Panc1 (cell line): ENCODE measurements around the gene CYSLTR1. TPM values are rescaled to one million over a fixed set of nuclear protein-coding genes. Genes with fewer than 3 reads are reported as not detected.

ENCODE experiments used
- ATAC-seq: fragments of 200-7000 bp; cut with Tn5 transposase; 2 replicates; pipeline ENCODE4 v1.9.1; 2020; ENCODE audit warnings: mild to moderate bottlenecking, moderate library complexity
- BruUV-seq: library from RNA; stranded (reverse); fragments of 400-500 nt; replicated peaks from 2 replicates; lab custom pipeline; 2021; lab: Mats Ljungman, UMichigan
- CTCF ChIA-PET: fragments of 300-600 bp; sonication (Branson Sonifier 250); formaldehyde crosslinking; loops from one replicate; lab custom pipeline; 2022; ENCODE audit warnings: antibody characterized with exemption; lab: Charles Lee
- POLR2A ChIA-PET: fragments of 300-600 bp; sonication (Branson Sonifier 250); formaldehyde crosslinking; loops from one replicate; lab custom pipeline; 2022; ENCODE audit warnings: antibody characterized with exemption; lab: Charles Lee
- DNase-seq: peaks from one replicate; pipeline ENCODE4 v3.0.0-alpha.2; 2010; ENCODE audit warnings: low read depth, low spot score
- H3K27ac ChIP-seq: 2 replicates; pipeline ENCODE4 v1.5.1; 2011; ENCODE audit warnings: mild to moderate bottlenecking, low read length, inconsistent platforms
- H3K27me3 ChIP-seq: fragments of 200-500 bp; sonication (Bioruptor generic); 2 replicates; pipeline ENCODE4 v1.6.0; 2014; ENCODE audit warnings: low read length, inconsistent platforms; ENCODE audit not compliant: control insufficient read depth, insufficient read depth
- H3K36me3 ChIP-seq: fragments of 200-500 bp; sonication (Bioruptor generic); 2 replicates; pipeline ENCODE4 v1.5.1; 2014; ENCODE audit warnings: inconsistent platforms, mild to moderate bottlenecking, low read length, moderate library complexity; ENCODE audit not compliant: control insufficient read depth, insufficient read depth
- H3K4me1 ChIP-seq: 2 replicates; pipeline ENCODE4 v1.5.1; 2011; ENCODE audit warnings: inconsistent platforms, mild to moderate bottlenecking, low read length, moderate library complexity; ENCODE audit not compliant: control insufficient read depth, insufficient read depth
- H3K4me3 ChIP-seq, 2 experiments: 2 replicates each; pipeline ENCODE4 v1.5.1; 2011 to 2012; ENCODE audit warnings: low read depth in 2 of 2, low read length in 2 of 2, mild to moderate bottlenecking in 2 of 2, inconsistent platforms in 1 of 2, moderate library complexity in 1 of 2
- H3K9me3 ChIP-seq: fragments of 200-500 bp; sonication (Bioruptor generic); 2 replicates; pipeline ENCODE4 v1.5.1; 2014; ENCODE audit warnings: low read depth, mild to moderate bottlenecking, inconsistent platforms, low read length, moderate library complexity; ENCODE audit not compliant: control insufficient read depth, insufficient read depth
- CTCF ChIP-seq: fragments of 450-650 bp; IDR thresholded peaks from 2 replicates; pipeline ENCODE4 v1.5.1; 2017; ENCODE audit warnings: mild to moderate bottlenecking
- POLR2AphosphoS5 ChIP-seq: IDR thresholded peaks from 2 replicates; pipeline ENCODE4 v1.6.1; 2012; ENCODE audit warnings: mild to moderate bottlenecking, low read depth, low read length, moderate library complexity
- SIN3A ChIP-seq: IDR thresholded peaks from 2 replicates; pipeline ENCODE4 v1.6.1; 2012; ENCODE audit warnings: low read depth, mild to moderate bottlenecking, low read length, moderate library complexity, borderline replicate concordance; ENCODE audit not compliant: insufficient read depth
- TCF7L2 ChIP-seq: IDR thresholded peaks from 2 replicates; pipeline ENCODE4 v1.6.1; 2011; ENCODE audit warnings: mild to moderate bottlenecking, low read depth, low read length, inconsistent platforms
- in situ Hi-C: cut with HindIII; loops from 2 replicates; pipeline ENCODE4 v1.10.0; 2016; ENCODE audit warnings: low sequenced_read_pairs, low pct_unique_long_range_greater_than_20kb
- intact Hi-C: fragments of 100-400 bp; cut with micrococcal nuclease; formaldehyde crosslinking; loops from one replicate; pipeline ENCODE4 v1.10.0; 2022; ENCODE audit not compliant: unreplicated experiment
- total RNA-seq: library from RNA; stranded (reverse); gene quantifications from one replicate; pipeline ENCODE4 v1.2.1, GENCODE V29; 2021; ENCODE audit not compliant: unreplicated experiment
- TF ChIP-seq, protein P1 (sequence below), 2 experiments: IDR thresholded peaks; 2 replicates each; pipeline ENCODE4 v1.6.1; 2011 to 2012; ENCODE audit warnings: low read depth in 2 of 2, control low read depth in 1 of 2, low read length in 1 of 2, mild to moderate bottlenecking in 1 of 2, moderate library complexity in 1 of 2; ENCODE audit not compliant: insufficient read depth in 1 of 2

The CYSLTR1 gene
- total RNA-seq, 1 experiment from 2014 or later, result not detected

GRCh38 chrX:78330068-78330467 lies 2.7 kb upstream of the CYSLTR1 start:
- CTCF ChIA-PET, result no interaction called here
- in situ Hi-C loops (no loop called here), intact Hi-C loops (no loop called here)
- Histone ChIP-seq H3K36me3 (no peaks in the 10 kb centered on the region), H3K9me3 (no peaks in the 10 kb centered on the region), H3K27ac (no peak overlapping the region), H3K4me3 (no peak overlapping the region), H3K27me3 (no peaks in the 10 kb centered on the region), H3K4me1 (no peaks in the 10 kb centered on the region)
- no peak for ATAC-seq
- no TSS peak for BruUV-seq
- no peak for DNase-seq
- POLR2A ChIA-PET, result no interaction called here
- TF ChIP-seq TCF7L2, result no peak
- no peak for TF ChIP-seq POLR2AphosphoS5
- TF ChIP-seq CTCF, result no peak
- no peak for TF ChIP-seq SIN3A
- TF ChIP-seq, protein P1, sequence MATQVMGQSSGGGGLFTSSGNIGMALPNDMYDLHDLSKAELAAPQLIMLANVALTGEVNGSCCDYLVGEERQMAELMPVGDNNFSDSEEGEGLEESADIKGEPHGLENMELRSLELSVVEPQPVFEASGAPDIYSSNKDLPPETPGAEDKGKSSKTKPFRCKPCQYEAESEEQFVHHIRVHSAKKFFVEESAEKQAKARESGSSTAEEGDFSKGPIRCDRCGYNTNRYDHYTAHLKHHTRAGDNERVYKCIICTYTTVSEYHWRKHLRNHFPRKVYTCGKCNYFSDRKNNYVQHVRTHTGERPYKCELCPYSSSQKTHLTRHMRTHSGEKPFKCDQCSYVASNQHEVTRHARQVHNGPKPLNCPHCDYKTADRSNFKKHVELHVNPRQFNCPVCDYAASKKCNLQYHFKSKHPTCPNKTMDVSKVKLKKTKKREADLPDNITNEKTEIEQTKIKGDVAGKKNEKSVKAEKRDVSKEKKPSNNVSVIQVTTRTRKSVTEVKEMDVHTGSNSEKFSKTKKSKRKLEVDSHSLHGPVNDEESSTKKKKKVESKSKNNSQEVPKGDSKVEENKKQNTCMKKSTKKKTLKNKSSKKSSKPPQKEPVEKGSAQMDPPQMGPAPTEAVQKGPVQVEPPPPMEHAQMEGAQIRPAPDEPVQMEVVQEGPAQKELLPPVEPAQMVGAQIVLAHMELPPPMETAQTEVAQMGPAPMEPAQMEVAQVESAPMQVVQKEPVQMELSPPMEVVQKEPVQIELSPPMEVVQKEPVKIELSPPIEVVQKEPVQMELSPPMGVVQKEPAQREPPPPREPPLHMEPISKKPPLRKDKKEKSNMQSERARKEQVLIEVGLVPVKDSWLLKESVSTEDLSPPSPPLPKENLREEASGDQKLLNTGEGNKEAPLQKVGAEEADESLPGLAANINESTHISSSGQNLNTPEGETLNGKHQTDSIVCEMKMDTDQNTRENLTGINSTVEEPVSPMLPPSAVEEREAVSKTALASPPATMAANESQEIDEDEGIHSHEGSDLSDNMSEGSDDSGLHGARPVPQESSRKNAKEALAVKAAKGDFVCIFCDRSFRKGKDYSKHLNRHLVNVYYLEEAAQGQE (IDR thresholded peaks at IDR 0.05; ENCODE audit: insufficient read depth in 1 of 2, low read depth in 2 of 2, low read length in 1 of 2), result no peak

DNA sequence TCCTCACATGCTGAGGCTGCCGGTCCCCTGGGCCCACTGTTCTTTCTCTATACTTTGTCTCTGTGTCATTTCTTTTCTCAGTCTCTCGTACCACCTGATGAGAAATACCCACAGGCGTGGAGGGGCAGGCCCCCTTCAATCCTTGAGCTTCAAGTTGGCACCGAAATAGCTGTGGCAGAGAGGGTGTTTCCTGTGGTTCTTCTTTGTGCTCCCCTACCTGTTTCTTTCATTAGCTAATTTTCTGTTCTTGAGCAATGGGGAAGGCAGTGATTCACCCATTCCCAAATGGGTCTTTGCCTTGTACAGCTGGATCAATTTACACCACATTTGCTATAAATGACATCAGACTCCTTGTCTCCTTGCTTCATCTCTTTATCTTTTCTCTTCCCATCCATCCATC lies 2.1 kb upstream of the CYSLTR1 start:
- Histone ChIP-seq H3K9me3 (no peaks in the 10 kb centered on the region), H3K4me1 (no peaks in the 10 kb centered on the region), H3K27me3 (no peaks in the 10 kb centered on the region), H3K4me3 (no peak overlapping the region), H3K27ac (no peak overlapping the region), H3K36me3 (no peaks in the 10 kb centered on the region)
- intact Hi-C loops, result no loop called here
- ATAC-seq (no peak), DNase-seq (no peak)
- ChIA-PET CTCF (no interaction called here), POLR2A (no interaction called here)
- in situ Hi-C loops, result no loop called here
- TF ChIP-seq SIN3A (no peak), CTCF (no peak), TCF7L2 (no peak), POLR2AphosphoS5 (no peak)
- TF ChIP-seq, protein P1 (IDR thresholded peaks at IDR 0.05; ENCODE audit: insufficient read depth in 1 of 2, low read depth in 2 of 2, low read length in 1 of 2), result no peak
- BruUV-seq, result no TSS peak
